RWPE2 (cell line): Measurements from ENCODE around the gene TOR3A.

ENCODE experiments used
- ATAC-seq: fragments of 200-7000 bp; cut with Tn5 transposase; 3 replicates; pipeline ENCODE4 v1.9.1; 2021; ENCODE audit warnings: low read depth
- DNase-seq: peaks from one replicate; pipeline ENCODE4 v3.0.0-alpha.2; 2020; ENCODE audit warnings: low spot score
- H3K27ac ChIP-seq: fragments of 450-650 bp; 2 replicates; pipeline ENCODE4 v1.5.1; 2017; ENCODE audit warnings: mild to moderate bottlenecking; ENCODE audit not compliant: poor library complexity, severe bottlenecking
- H3K27me3 ChIP-seq: fragments of 250-450 bp; sonication (Bioruptor Pico); 2 replicates; pipeline ENCODE4 v1.5.1; 2021; ENCODE audit warnings: mild to moderate bottlenecking, moderate library complexity; ENCODE audit not compliant: insufficient read depth, poor library complexity, severe bottlenecking
- H3K36me3 ChIP-seq: fragments of 250-450 bp; sonication (Bioruptor Pico); 2 replicates; pipeline ENCODE4 v1.5.1; 2020; ENCODE audit warnings: low read depth, mild to moderate bottlenecking, moderate library complexity
- H3K4me1 ChIP-seq: fragments of 250-450 bp; sonication (Bioruptor Pico); 2 replicates; pipeline ENCODE4 v1.5.1; 2021; ENCODE audit warnings: mild to moderate bottlenecking, moderate library complexity; ENCODE audit not compliant: insufficient read depth, poor library complexity, severe bottlenecking
- H3K4me3 ChIP-seq: fragments of 250-450 bp; sonication (Bioruptor Pico); 2 replicates; pipeline ENCODE4 v1.5.1; 2021; ENCODE audit warnings: mild to moderate bottlenecking, moderate library complexity; ENCODE audit not compliant: severe bottlenecking
- H3K9me3 ChIP-seq: fragments of 250-450 bp; sonication (Bioruptor Pico); 2 replicates; pipeline ENCODE4 v1.5.1; 2021; ENCODE audit warnings: mild to moderate bottlenecking, moderate library complexity; ENCODE audit not compliant: severe bottlenecking
- CTCF ChIP-seq: fragments of 450-650 bp; IDR thresholded peaks from one replicate; pipeline ENCODE4 v1.5.1; 2017; ENCODE audit warnings: mild to moderate bottlenecking, moderate library complexity; ENCODE audit not compliant: poor library complexity, severe bottlenecking

Gene TOR3A

GRCh38 chr1:179099891-179100290 lies 18.0 kb downstream of the TOR3A start:
- Histone ChIP-seq H3K9me3 (no peaks in the 10 kb centered on the region), H3K4me3 (no peak overlapping the region), H3K4me1 (no peaks in the 10 kb centered on the region), H3K27ac (no peak overlapping the region), H3K36me3 (peaks cover 72% of the 10 kb centered on the region), H3K27me3 (no peaks in the 10 kb centered on the region)
- no peak for TF ChIP-seq CTCF
- ATAC-seq (no peak), DNase-seq (no peak)

DNA sequence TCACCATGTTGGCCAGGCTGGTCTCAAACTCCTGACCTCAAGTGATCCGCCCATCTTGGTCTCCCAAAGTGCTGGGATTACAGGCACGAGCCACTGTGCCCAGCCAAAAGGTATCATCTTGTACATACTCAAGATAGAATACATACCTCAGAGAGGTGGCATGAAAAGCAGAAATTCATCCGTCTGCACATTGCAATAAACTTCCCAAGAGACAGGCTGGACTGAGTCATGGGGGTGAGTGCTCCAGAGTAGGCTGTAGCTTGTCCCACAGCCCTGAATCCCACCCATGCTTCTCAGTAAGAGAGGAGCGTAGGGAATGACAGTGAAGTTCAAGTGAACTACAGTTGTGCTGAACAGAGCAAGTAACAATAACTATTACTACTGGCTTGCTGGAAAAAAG lies 19.7 kb downstream of the TOR3A start:
- TF ChIP-seq CTCF: no peak

DNA sequence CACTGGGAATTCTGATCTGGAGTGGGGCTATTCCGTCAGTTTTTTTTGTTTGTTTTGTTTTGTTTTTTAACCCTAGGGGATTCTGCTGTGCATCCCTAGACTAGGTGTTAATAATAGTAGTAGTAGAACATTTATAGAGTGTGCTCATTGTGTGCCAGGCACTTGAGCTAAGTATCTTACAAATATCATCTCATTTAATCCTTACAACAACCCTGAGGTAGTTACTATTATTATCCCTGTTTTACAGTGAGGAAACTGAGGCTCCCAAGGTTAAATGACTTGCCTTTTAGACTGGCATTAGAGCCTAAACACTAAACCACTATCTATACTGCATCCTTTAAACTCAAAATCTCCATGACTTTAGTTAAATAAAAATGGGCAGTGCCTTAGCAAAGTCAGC lies 22.1 kb downstream of the TOR3A start:
- Histone ChIP-seq H3K27ac (no peak overlapping the region), H3K27me3 (no peaks in the 10 kb centered on the region), H3K36me3 (peaks cover 79% of the 10 kb centered on the region), H3K9me3 (no peaks in the 10 kb centered on the region), H3K4me1 (no peaks in the 10 kb centered on the region), H3K4me3 (no peak overlapping the region)
- no peak for ATAC-seq
- no peak for DNase-seq
- no peak for TF ChIP-seq CTCF

More for the DNA sequence above, 19.7 kb downstream of the TOR3A start:
- no peak overlapping the region for H3K27ac ChIP-seq
- H3K9me3 ChIP-seq: no peaks in the 10 kb centered on the region
- ATAC-seq (no peak), DNase-seq (no peak)
- no peak overlapping the region for H3K4me3 ChIP-seq
- H3K27me3 ChIP-seq: no peaks in the 10 kb centered on the region
- no peaks in the 10 kb centered on the region for H3K4me1 ChIP-seq
- peaks cover 71% of the 10 kb centered on the region for H3K36me3 ChIP-seq

- Histone ChIP-seq H3K9me3 (no peaks in the 10 kb centered on the region), H3K27ac (no peak overlapping the region), H3K4me3 (no peak overlapping the region), H3K27me3 (no peaks in the 10 kb centered on the region), H3K36me3 (peaks cover 80% of the 10 kb centered on the region), H3K4me1 (no peaks in the 10 kb centered on the region)
- no peak for TF ChIP-seq CTCF
- no peak for ATAC-seq
- no peak for DNase-seq
Observed at GRCh38 chr1:179104611-179105250, 22.9 kb downstream of the TOR3A start.

DNA sequence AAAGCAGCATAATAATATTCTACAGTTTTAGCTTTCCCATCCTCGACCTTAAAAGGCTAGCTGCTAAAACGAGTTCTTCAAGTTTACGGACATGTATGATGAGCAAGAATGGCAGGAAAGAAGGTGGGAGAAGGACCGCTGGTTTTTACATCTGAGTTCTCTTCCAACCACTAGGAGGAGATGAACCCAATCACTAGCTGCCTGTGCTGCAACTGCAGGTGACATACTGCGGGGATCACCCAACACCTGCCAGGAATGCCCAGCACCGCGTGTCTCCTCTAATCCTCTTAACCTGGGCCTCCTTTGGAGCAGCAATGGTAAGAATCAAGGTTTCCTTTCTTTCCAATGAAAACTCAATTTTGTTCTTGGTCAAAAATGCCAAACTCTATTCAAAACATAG lies 23.5 kb downstream of the TOR3A start:
- peaks cover 80% of the 10 kb centered on the region for H3K36me3 ChIP-seq
- no peak overlapping the region for H3K4me3 ChIP-seq
- DNase-seq (no peak), ATAC-seq (peak; percentile 64; the same call in 2 of the 3 replicates)
- H3K27me3 ChIP-seq: no peaks in the 10 kb centered on the region
- peak; percentile 52 for TF ChIP-seq CTCF
- H3K27ac ChIP-seq: no peak overlapping the region
- no peaks in the 10 kb centered on the region for H3K9me3 ChIP-seq
- no peaks in the 10 kb centered on the region for H3K4me1 ChIP-seq
